ENCODE results near the gene TMEM233.

GRCh38 chr12:119687879-119688278, 94.3 kb downstream of the TMEM233 start:
- TF ChIP-seq CTCF (conservative IDR thresholded peaks at IDR 0.05; ENCODE audit: low read length) (no peak), EZH2phosphoT487 (IDR thresholded peaks at IDR 0.05; ENCODE audit: borderline replicate concordance, low read depth, low read length) (no peak)
